IPS-18a (cell line): ENCODE data around the gene CDYL.
"Not testable (repeated sequence)": the region's sequence is repeated elsewhere in the genome, so short reads cannot be mapped to it uniquely, and the experiment has no call there.

ENCODE experiments used
- H3K27ac ChIP-seq: one replicate; pipeline ENCODE4 v1.5.1; 2013; ENCODE audit warnings: low read length
- H3K27me3 ChIP-seq: one replicate; pipeline ENCODE4 v1.6.1; 2013; ENCODE audit warnings: mild to moderate bottlenecking, low read length; ENCODE audit not compliant: control insufficient read depth, insufficient read depth
- H3K36me3 ChIP-seq: one replicate; pipeline ENCODE4 v1.6.1; 2013; ENCODE audit warnings: low read depth, low read length; ENCODE audit not compliant: control insufficient read depth
- H3K4me1 ChIP-seq: one replicate; pipeline ENCODE4 v1.6.1; 2013; ENCODE audit warnings: low read depth, low read length; ENCODE audit not compliant: control insufficient read depth
- H3K4me3 ChIP-seq: one replicate; pipeline ENCODE4 v1.5.1; 2013; ENCODE audit warnings: low read length
- H3K9ac ChIP-seq: one replicate; pipeline ENCODE4 v1.6.1; 2013; ENCODE audit warnings: mild to moderate bottlenecking, low read length, moderate library complexity
- H3K9me3 ChIP-seq: one replicate; pipeline ENCODE4 v1.6.1; 2013; ENCODE audit warnings: low read depth, low read length; ENCODE audit not compliant: control insufficient read depth

Gene CDYL

GRCh38 chr6:4851035-4851434 is 74.8 kb downstream of the CDYL start:
- no peaks in the 10 kb centered on the region for H3K36me3 ChIP-seq
- no peak overlapping the region for H3K9ac ChIP-seq
- no peaks in the 10 kb centered on the region for H3K27me3 ChIP-seq
- H3K27ac ChIP-seq: no peak overlapping the region
- peaks cover 22% of the 10 kb centered on the region for H3K4me1 ChIP-seq
- H3K4me3 ChIP-seq: no peak overlapping the region
- no peaks in the 10 kb centered on the region for H3K9me3 ChIP-seq

GRCh38 chr6:4852186-4852585 is 76.0 kb downstream of the CDYL start:
- peaks cover 19% of the 10 kb centered on the region for H3K4me1 ChIP-seq
- not testable (repeated sequence) for H3K9me3 ChIP-seq, H3K36me3 ChIP-seq, H3K27me3 ChIP-seq, H3K27ac ChIP-seq, H3K9ac ChIP-seq, H3K4me3 ChIP-seq

GRCh38 chr6:4852938-4853337 is 76.7 kb downstream of the CDYL start:
- H3K27ac ChIP-seq: no peak overlapping the region
- no peak overlapping the region for H3K9ac ChIP-seq
- no peaks in the 10 kb centered on the region for H3K9me3 ChIP-seq
- H3K27me3 ChIP-seq: no peaks in the 10 kb centered on the region
- no peak overlapping the region for H3K4me3 ChIP-seq
- peaks cover 19% of the 10 kb centered on the region for H3K4me1 ChIP-seq
- no peaks in the 10 kb centered on the region for H3K36me3 ChIP-seq

GRCh38 chr6:4853349-4853748 is 77.1 kb downstream of the CDYL start:
- Histone ChIP-seq H3K9ac (no peak overlapping the region), H3K36me3 (no peaks in the 10 kb centered on the region), H3K9me3 (no peaks in the 10 kb centered on the region), H3K27ac (no peak overlapping the region), H3K4me1 (peaks cover 15% of the 10 kb centered on the region), H3K4me3 (no peak overlapping the region), H3K27me3 (no peaks in the 10 kb centered on the region)

GRCh38 chr6:4853782-4854511 is 77.7 kb downstream of the CDYL start:
- Histone ChIP-seq H3K36me3 (no peaks in the 10 kb centered on the region), H3K9ac (no peak overlapping the region), H3K27ac (no peak overlapping the region), H3K4me3 (no peak overlapping the region), H3K4me1 (peaks cover 16% of the 10 kb centered on the region), H3K9me3 (no peaks in the 10 kb centered on the region), H3K27me3 (no peaks in the 10 kb centered on the region)

- H3K27ac ChIP-seq: no peak overlapping the region
- no peaks in the 10 kb centered on the region for H3K36me3 ChIP-seq
- no peaks in the 10 kb centered on the region for H3K27me3 ChIP-seq
- no peak overlapping the region for H3K9ac ChIP-seq
- no peaks in the 10 kb centered on the region for H3K9me3 ChIP-seq
- peaks cover 17% of the 10 kb centered on the region for H3K4me1 ChIP-seq
- H3K4me3 ChIP-seq: no peak overlapping the region
Observed at GRCh38 chr6:4856785-4857184, 80.6 kb downstream of the CDYL start.

- H3K27ac ChIP-seq: no peak overlapping the region
- no peaks in the 10 kb centered on the region for H3K9me3 ChIP-seq
- H3K4me1 ChIP-seq: peaks cover 15% of the 10 kb centered on the region
- H3K9ac ChIP-seq: no peak overlapping the region
- no peak overlapping the region for H3K4me3 ChIP-seq
- H3K36me3 ChIP-seq: no peaks in the 10 kb centered on the region
- H3K27me3 ChIP-seq: no peaks in the 10 kb centered on the region
Observed at GRCh38 chr6:4858194-4859015, 82.2 kb downstream of the CDYL start.

GRCh38 chr6:4860387-4860786 is 84.2 kb downstream of the CDYL start:
- H3K36me3 ChIP-seq: no peaks in the 10 kb centered on the region
- no peaks in the 10 kb centered on the region for H3K27me3 ChIP-seq
- H3K27ac ChIP-seq: no peak overlapping the region
- H3K4me3 ChIP-seq: no peak overlapping the region
- H3K4me1 ChIP-seq: peaks cover 14% of the 10 kb centered on the region
- no peak overlapping the region for H3K9ac ChIP-seq
- H3K9me3 ChIP-seq: no peaks in the 10 kb centered on the region

GRCh38 chr6:4861564-4861963 is 85.4 kb downstream of the CDYL start:
- no peak overlapping the region for H3K9ac ChIP-seq
- H3K27me3 ChIP-seq: no peaks in the 10 kb centered on the region
- H3K9me3 ChIP-seq: no peaks in the 10 kb centered on the region
- H3K4me3 ChIP-seq: no peak overlapping the region
- no peaks in the 10 kb centered on the region for H3K36me3 ChIP-seq
- H3K4me1 ChIP-seq: peaks cover 14% of the 10 kb centered on the region
- no peak overlapping the region for H3K27ac ChIP-seq

GRCh38 chr6:4864519-4864918 is 88.3 kb downstream of the CDYL start:
- H3K9me3 ChIP-seq: no peaks in the 10 kb centered on the region
- no peaks in the 10 kb centered on the region for H3K36me3 ChIP-seq
- H3K27ac ChIP-seq: no peak overlapping the region
- no peak overlapping the region for H3K9ac ChIP-seq
- H3K27me3 ChIP-seq: no peaks in the 10 kb centered on the region
- H3K4me1 ChIP-seq: peaks cover 8% of the 10 kb centered on the region
- H3K4me3 ChIP-seq: no peak overlapping the region

GRCh38 chr6:4865006-4865405 is 88.8 kb downstream of the CDYL start:
- H3K9ac ChIP-seq, H3K36me3 ChIP-seq, H3K4me3 ChIP-seq, H3K9me3 ChIP-seq, H3K4me1 ChIP-seq, H3K27ac ChIP-seq, H3K27me3 ChIP-seq: not testable (repeated sequence)
